ENCODE results near the gene DDX53. TPM values are rescaled to one million over a fixed set of nuclear protein-coding genes. Genes with fewer than 3 reads are reported as not detected.

The DDX53 gene
- polyA plus RNA-seq, 3 donors = not detected

GRCh38 chrX:23048806-23049573 lies 49.2 kb downstream of the DDX53 start:
- DNase-seq = no peak

- no peak for DNase-seq
Observed at GRCh38 chrX:23052324-23052723, 52.6 kb downstream of the DDX53 start.
